Suppressor macrophage (primary cell): Measurements from ENCODE around the gene ARMC9.

Source experiments
- DNase-seq, 4 experiments: peaks; one replicate each; pipeline ENCODE4 v3.0.0-alpha.2; 2020 to 2022

The ARMC9 gene

GRCh38 chr2:231204581-231204980 is 6.2 kb downstream of the ARMC9 start:
- DNase-seq, result no peak

GRCh38 chr2:231207734-231208133 is 9.3 kb downstream of the ARMC9 start:
- DNase-seq, result no peak

- no peak for DNase-seq
These were observed 12.4 kb downstream of the ARMC9 start for GRCh38 chr2:231210782-231211181.

GRCh38 chr2:231211486-231211885 is 13.1 kb downstream of the ARMC9 start:
- no peak for DNase-seq

- DNase-seq, result no peak
These were observed 14.0 kb downstream of the ARMC9 start for GRCh38 chr2:231212329-231212845.

- DNase-seq, result no peak
These were observed 15.7 kb downstream of the ARMC9 start for GRCh38 chr2:231213931-231214642.

- no peak for DNase-seq
These were observed 19.9 kb downstream of the ARMC9 start for GRCh38 chr2:231218366-231218765.

- no peak for DNase-seq
These were observed 20.9 kb downstream of the ARMC9 start for GRCh38 chr2:231219289-231219688.

GRCh38 chr2:231221761-231222160 is 23.3 kb downstream of the ARMC9 start:
- no peak for DNase-seq

- DNase-seq, result peak; percentile 30 to 74 (median 59)
These were observed 24.0 kb downstream of the ARMC9 start for GRCh38 chr2:231222318-231223000.

- DNase-seq, result no peak
These were observed 24.6 kb downstream of the ARMC9 start for GRCh38 chr2:231223001-231223375.

GRCh38 chr2:231223458-231223976 is 25.1 kb downstream of the ARMC9 start:
- DNase-seq, result no peak

GRCh38 chr2:231227310-231228162 is 29.1 kb downstream of the ARMC9 start:
- DNase-seq, result peak; percentile 79 to 92 (median 86)

- no peak for DNase-seq
These were observed 29.8 kb downstream of the ARMC9 start for GRCh38 chr2:231228223-231228622.

GRCh38 chr2:231228974-231229529 is 30.6 kb downstream of the ARMC9 start:
- DNase-seq, result no peak

GRCh38 chr2:231235217-231235616 is 36.8 kb downstream of the ARMC9 start:
- no peak for DNase-seq

- DNase-seq, result no peak
These were observed 40.3 kb downstream of the ARMC9 start for GRCh38 chr2:231238689-231239088.

GRCh38 chr2:231239751-231240150 is 41.3 kb downstream of the ARMC9 start:
- no peak for DNase-seq

- peak; percentile 86 to 96 (median 92) for DNase-seq
These were observed 43.5 kb downstream of the ARMC9 start for GRCh38 chr2:231241755-231242507.

- DNase-seq, result no peak
These were observed 45.4 kb downstream of the ARMC9 start for GRCh38 chr2:231243866-231244265.

GRCh38 chr2:231244382-231245248 is 46.2 kb downstream of the ARMC9 start:
- peak in 2 of 4 experiments; percentile 17 to 24 for DNase-seq
